Stimulated activated naive CD8-positive, alpha-beta T cell treated with anti-CD3 and anti-CD28 coated beads, Interleukin-15, amount 100 ng/mL, for 72 hours (primary cell): Measurements from ENCODE around the gene KLHL18.

Source experiments
- ATAC-seq: fragments of 150-1000 bp; cut with Tn5 transposase; 2 replicates; pipeline ENCODE4 v1.10.0; 2021; ENCODE audit warnings: mild to moderate bottlenecking, moderate library complexity
- DNase-seq, 2 donors: peaks; one replicate each; pipeline ENCODE4 v3.0.0; 2021 to 2022
- H3K27ac Mint-ChIP-seq, 2 donors: one replicate each; pipeline ENCODE4 v1.8.0; 2022; ENCODE audit warnings: mild to moderate bottlenecking in 2 of 2, mixed read lengths in 2 of 2, moderate library complexity in 2 of 2
- H3K27me3 Mint-ChIP-seq: one replicate; pipeline ENCODE4 v1.8.0; 2022; ENCODE audit warnings: mixed read lengths
- H3K4me1 Mint-ChIP-seq: one replicate; pipeline ENCODE4 v1.8.0; 2022; ENCODE audit warnings: mild to moderate bottlenecking, mixed read lengths
- H3K4me3 Mint-ChIP-seq, 2 donors: one replicate each; pipeline ENCODE4 v1.8.0; 2022; ENCODE audit warnings: mild to moderate bottlenecking in 2 of 2, mixed read lengths in 2 of 2, moderate library complexity in 1 of 2
- H3K9me3 Mint-ChIP-seq, 2 donors: one replicate each; pipeline ENCODE4 v1.8.0; 2022; ENCODE audit warnings: mixed read lengths in 2 of 2

The KLHL18 gene

DNA sequence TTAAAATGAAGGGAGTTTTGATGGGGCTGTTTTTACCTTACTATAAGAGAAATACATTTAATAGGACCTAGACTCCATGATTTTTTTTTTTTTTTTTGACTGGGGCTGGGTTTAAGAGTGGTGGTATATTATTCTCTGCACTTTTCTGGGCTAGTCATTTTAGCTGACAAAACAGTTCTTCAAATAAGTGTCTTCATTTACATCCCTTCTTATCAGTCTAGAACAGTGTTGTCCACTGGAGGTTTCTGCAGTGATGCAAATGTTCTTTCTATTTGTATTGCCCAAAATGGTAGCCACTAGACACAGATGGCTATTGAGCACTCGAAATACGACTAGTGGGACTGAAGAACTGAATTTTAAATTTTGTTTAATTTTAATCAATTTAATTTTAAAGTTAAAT lies 37.2 kb downstream of the KLHL18 start:
- ATAC-seq: no peak
- Mint-ChIP-seq H3K9me3 (no peaks in the 10 kb centered on the region), H3K27ac (no peak overlapping the region), H3K4me1 (peaks cover 9% of the 10 kb centered on the region), H3K27me3 (no peaks in the 10 kb centered on the region), H3K4me3 (no peak overlapping the region)
- no peak for DNase-seq

DNA sequence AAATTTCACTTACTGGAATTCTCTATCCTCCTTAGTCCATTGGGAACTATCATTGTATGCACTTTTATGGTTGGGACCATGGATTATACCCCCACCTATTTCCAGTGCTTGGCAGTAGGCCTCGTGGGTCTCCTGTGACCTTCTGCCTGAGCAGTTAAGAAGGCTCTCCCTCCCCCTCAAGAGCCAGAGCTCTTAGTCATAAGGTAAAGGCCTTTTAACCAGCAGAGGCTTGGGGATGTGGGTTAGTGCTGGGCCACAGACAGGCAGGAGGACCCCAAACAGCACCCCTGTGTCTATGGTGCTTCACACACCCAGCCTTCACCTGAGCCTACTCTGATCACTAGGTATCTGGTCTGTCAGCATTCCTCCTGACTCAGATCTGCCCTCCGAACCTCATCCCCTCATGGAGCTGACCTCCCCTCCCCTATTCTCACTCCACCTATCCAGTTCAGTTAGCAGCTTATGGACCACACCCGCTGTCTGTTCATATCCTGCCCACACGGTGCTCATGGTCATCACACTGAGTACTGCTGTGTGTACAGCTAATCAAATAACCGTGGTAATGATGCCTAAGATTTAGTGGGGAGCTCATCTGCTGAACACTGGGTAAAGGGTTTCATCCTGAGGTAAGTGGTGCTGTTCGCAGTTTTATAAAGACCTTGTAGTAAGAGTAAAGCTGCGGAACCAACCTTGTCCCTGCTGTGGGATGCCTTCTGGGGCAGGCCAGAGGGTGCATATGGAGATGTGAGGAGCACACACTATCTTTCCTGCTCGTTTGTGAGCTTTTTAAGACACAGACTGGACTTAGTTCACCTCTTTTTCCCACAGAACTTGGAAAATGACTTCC lies 40.9 kb downstream of the KLHL18 start:
- ATAC-seq: peak; percentile 50
- H3K4me3 Mint-ChIP-seq: no peak overlapping the region
- H3K27ac Mint-ChIP-seq: no peak overlapping the region
- DNase-seq: peak in 1 of 2 donors; percentile 2
- no peaks in the 10 kb centered on the region for H3K27me3 Mint-ChIP-seq
- no peaks in the 10 kb centered on the region for H3K9me3 Mint-ChIP-seq
- peaks cover 9% of the 10 kb centered on the region for H3K4me1 Mint-ChIP-seq

DNA sequence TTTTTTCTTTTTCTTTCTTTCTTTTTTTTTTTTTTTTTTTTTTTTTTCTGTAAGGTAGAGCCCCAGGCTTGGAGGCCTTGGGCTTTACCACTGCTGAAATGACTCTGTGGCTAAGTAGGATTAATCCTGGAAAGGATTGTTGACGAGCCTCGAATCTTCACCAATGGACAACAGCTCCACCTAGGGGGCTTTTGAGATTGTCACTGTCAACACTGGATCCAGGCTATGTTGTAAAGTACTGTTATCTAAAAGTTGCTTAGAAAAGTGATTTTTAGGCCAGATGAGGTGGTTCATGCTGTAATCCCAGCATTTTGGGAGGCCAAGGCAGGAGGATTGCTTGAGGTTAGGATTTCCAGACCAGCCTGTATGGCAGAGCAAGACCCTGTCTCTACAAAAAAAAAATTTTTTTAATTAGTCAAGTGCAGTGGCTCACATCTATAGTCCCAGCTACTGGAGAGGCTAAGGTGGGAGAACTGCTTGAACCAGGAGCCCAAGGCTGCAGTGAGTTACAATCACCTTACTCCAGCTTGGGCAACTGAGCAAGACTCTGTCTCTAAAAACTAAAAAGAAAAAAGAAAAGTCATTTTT lies 41.6 kb downstream of the KLHL18 start:
- peak overlapping the region in 1 of 2 donors; percentile 71 for H3K27ac Mint-ChIP-seq
- ATAC-seq (peak; percentile 69), DNase-seq (peak; percentile 28 to 44)
- H3K9me3 Mint-ChIP-seq: no peaks in the 10 kb centered on the region
- no peak overlapping the region for H3K4me3 Mint-ChIP-seq
- no peaks in the 10 kb centered on the region for H3K27me3 Mint-ChIP-seq
- H3K4me1 Mint-ChIP-seq: peaks cover 9% of the 10 kb centered on the region

DNA sequence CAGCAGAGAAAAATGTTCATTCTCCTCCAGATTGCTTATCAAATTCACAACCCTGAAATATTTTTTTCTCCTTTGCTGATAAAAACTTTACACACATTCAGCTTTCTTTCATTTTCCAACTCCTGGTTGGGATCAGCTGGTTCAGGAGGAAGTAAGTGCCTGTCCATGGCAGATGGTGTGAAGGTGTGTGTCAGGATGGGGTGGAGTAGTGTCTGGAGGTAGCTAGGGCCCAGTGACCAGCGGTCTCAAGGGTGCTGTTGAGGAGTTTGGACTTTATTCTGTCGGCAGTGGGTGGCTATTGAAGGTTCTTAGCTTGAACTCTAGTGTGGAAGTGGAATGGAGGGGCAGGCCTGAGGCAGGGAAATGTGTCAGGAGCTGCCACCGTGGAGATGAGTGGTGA lies 51.2 kb downstream of the KLHL18 start:
- Mint-ChIP-seq H3K27ac (no peak overlapping the region), H3K27me3 (no peaks in the 10 kb centered on the region), H3K4me1 (no peaks in the 10 kb centered on the region), H3K9me3 (no peaks in the 10 kb centered on the region), H3K4me3 (no peak overlapping the region)
- ATAC-seq (no peak), DNase-seq (no peak)

DNA sequence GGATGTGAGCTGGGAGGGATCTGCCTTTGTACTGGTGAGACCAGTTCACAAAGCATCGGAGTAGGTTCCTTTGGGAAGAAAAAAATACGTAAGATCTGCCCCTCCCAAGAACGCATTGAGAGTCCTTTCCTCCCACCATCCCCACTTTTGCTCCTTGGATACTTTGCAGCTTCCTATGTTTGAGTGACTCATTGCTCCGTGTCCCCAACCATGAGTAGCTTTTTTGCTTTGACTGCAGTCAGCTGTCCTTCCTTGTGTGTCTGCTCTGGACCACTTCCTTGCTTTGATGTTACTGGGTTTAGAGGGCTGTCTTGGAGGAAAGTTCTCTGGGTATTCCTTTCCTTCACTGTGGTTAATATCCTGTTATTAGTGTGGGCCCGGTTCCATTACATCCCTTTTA lies 54.9 kb downstream of the KLHL18 start:
- DNase-seq (no peak), ATAC-seq (no peak)
- Mint-ChIP-seq H3K4me3 (no peak overlapping the region), H3K9me3 (no peaks in the 10 kb centered on the region), H3K27ac (peak overlapping the region; percentile 3 to 73), H3K27me3 (no peaks in the 10 kb centered on the region), H3K4me1 (no peaks in the 10 kb centered on the region)

DNA sequence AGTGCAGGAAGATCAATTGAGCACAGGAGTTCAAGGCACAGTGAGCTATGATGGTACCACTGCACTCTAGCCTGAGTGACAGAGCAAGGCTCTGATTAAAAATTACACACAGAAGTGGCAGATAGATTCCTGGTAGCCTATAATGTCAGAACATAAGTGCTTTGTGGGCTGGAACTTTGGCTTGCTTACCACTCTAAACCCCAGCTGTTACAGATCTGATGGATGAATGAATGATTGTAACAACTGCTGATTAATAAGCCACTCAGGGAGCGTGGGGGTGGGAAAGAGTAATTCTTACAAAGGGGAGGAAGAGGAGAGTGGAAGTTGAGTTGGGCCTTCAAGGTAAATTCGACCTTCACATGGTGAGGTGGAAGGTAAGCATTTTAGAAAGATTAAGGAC lies 57.2 kb downstream of the KLHL18 start:
- Mint-ChIP-seq H3K27me3 (no peaks in the 10 kb centered on the region), H3K4me3 (no peak overlapping the region), H3K9me3 (no peaks in the 10 kb centered on the region), H3K4me1 (peaks cover 3% of the 10 kb centered on the region), H3K27ac (peak overlapping the region in 1 of 2 donors; percentile 11)
- ATAC-seq: no peak
- no peak for DNase-seq

DNA sequence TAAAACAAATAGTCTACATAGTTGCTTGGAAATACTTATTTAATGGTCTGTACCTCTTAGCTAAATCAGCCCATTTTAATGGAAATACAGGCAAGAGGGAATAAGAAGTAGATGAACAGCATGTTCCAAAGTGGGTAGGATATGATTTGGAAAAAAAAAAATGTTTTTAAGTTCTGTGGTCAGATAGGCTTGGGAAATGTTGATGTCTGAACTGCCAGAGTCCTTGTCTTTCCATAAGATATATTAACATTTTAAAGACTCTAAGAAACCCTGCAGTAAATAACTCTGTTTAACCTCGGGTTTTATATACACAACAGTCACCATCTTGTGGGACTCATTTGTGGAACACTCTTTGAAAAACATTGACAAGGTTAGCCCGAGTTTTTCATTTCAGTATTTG lies 58.1 kb downstream of the KLHL18 start:
- H3K27me3 Mint-ChIP-seq: no peaks in the 10 kb centered on the region
- no peak overlapping the region for H3K4me3 Mint-ChIP-seq
- H3K9me3 Mint-ChIP-seq: no peaks in the 10 kb centered on the region
- no peak overlapping the region for H3K27ac Mint-ChIP-seq
- no peak for ATAC-seq
- peaks cover 12% of the 10 kb centered on the region for H3K4me1 Mint-ChIP-seq
- no peak for DNase-seq

DNA sequence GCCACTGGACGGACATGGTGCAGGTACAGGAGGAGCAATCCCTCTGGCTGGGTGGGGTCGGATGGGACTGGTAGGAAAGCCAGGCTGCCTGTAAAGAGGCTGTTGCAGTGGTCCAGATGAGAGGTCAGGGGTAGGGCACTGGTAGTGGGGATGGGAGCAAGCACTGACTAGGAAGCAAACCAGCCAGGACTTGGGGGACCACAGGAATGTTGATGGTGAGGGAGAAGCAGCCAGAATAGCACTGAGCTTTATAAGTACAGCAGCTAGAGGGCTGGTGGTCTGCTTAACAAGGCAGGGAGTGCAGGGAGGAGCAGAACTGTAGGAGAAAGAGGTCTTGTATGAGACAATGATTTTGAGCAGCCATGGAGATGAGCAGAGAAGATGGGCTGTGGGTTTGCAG lies 59.4 kb downstream of the KLHL18 start:
- DNase-seq: no peak
- Mint-ChIP-seq H3K27ac (peak overlapping the region; percentile 2 to 28), H3K9me3 (no peaks in the 10 kb centered on the region), H3K4me1 (peaks cover 14% of the 10 kb centered on the region), H3K27me3 (no peaks in the 10 kb centered on the region), H3K4me3 (no peak overlapping the region)
- ATAC-seq: no peak

DNA sequence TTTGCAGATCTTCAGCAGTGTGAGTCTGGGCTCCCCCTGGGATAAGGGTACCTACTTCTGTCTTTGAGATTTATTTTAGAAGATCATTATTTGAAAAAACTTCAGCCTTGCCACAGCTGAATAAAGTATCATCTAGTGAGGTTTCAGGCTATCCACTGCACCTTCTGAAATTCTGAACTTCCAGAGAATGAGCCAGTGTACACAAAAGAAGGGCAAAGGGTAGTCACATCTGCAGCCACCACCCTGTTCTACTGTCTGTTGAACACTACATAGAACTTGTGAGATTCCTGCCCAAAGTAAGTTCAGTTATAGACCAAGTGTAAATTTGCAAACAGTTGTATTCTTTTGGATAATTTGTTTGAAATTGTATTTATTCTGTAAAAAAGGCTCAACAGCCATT lies 60.1 kb downstream of the KLHL18 start:
- Mint-ChIP-seq H3K4me1 (peaks cover 14% of the 10 kb centered on the region), H3K4me3 (no peak overlapping the region), H3K27me3 (no peaks in the 10 kb centered on the region), H3K9me3 (no peaks in the 10 kb centered on the region), H3K27ac (peak overlapping the region in 1 of 2 donors; percentile 12)
- DNase-seq: no peak
- ATAC-seq: no peak

DNA sequence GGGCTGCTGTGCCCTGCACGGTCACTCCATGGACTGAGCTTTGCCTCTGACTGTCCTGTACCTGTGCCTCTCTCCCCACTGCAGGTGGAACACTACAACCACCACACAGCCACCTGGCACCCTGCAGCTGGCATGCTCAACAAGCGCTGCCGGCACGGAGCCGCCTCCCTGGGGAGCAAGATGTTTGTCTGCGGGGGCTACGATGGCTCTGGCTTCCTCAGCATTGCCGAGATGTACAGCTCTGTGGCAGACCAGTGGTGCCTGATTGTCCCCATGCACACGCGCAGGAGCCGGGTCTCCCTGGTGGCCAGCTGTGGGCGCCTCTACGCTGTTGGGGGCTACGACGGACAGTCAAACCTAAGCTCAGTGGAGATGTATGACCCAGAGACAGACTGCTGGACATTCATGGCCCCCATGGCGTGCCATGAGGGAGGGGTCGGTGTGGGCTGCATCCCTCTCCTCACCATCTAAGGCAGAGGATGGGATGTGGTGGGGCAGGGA lies 60.8 kb downstream of the KLHL18 start:
- no peak for DNase-seq

DNA sequence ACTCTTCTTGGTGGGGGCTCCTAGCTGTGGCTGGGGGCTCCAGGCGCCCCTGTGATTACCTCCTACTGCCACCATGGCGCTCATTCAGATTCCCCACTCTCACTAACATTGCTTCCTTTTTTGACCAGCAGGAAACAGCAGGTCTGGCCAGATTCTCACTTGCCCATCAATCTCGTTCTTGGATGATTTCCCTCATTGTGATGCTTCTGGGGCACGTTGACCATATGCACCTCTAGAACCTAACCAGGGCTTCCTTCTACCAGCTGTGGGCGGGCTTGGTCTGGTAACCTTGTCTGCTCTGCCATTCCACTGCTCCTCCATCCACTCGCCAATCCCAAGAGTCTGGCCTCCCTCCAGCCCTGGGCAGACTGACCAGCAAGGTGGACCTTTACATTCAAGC lies 62.2 kb downstream of the KLHL18 start:
- H3K9me3 Mint-ChIP-seq: no peaks in the 10 kb centered on the region
- no peak overlapping the region for H3K4me3 Mint-ChIP-seq
- peak overlapping the region; percentile 22 to 81 for H3K27ac Mint-ChIP-seq
- H3K4me1 Mint-ChIP-seq: peaks cover 14% of the 10 kb centered on the region
- H3K27me3 Mint-ChIP-seq: no peaks in the 10 kb centered on the region
- ATAC-seq: no peak
- DNase-seq: no peak

More for the DNA sequence above, 60.8 kb downstream of the KLHL18 start:
- H3K4me1 Mint-ChIP-seq: peaks cover 14% of the 10 kb centered on the region
- no peaks in the 10 kb centered on the region for H3K9me3 Mint-ChIP-seq
- H3K27me3 Mint-ChIP-seq: no peaks in the 10 kb centered on the region
- peak overlapping the region in 1 of 2 donors; percentile 51 for H3K27ac Mint-ChIP-seq
- no peak overlapping the region for H3K4me3 Mint-ChIP-seq
- no peak for ATAC-seq

DNA sequence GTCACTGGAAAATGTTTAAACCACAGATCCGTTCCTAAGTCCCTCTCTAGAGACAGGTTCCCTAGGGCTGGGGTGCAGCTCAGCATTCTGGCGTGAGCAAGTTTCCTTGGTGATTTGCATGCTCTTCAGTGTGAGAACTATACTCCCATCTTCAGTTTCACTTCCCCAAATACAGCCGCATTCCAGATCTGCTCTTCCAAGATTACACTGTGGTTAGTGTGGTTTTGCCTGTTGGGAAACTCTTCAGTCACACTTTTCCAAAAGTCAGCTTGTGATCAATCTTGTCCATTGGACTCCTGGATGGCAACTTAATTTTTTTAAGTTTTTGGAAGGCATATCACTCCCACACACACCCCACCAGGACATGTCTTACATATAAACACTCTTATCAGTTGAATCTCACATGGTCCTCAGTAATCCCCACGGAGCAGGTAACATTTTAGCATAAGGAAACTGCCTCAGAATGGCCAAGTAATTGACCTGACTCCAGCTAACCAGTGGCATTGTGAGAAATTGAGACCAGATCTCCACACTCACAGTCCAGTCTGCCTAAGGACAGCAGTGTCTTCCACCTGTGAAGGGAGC lies 64.6 kb downstream of the KLHL18 start:
- peaks cover 14% of the 10 kb centered on the region for H3K4me1 Mint-ChIP-seq
- no peaks in the 10 kb centered on the region for H3K9me3 Mint-ChIP-seq
- H3K27ac Mint-ChIP-seq: no peak overlapping the region
- no peak for DNase-seq
- ATAC-seq: no peak
- no peak overlapping the region for H3K4me3 Mint-ChIP-seq
- no peaks in the 10 kb centered on the region for H3K27me3 Mint-ChIP-seq

DNA sequence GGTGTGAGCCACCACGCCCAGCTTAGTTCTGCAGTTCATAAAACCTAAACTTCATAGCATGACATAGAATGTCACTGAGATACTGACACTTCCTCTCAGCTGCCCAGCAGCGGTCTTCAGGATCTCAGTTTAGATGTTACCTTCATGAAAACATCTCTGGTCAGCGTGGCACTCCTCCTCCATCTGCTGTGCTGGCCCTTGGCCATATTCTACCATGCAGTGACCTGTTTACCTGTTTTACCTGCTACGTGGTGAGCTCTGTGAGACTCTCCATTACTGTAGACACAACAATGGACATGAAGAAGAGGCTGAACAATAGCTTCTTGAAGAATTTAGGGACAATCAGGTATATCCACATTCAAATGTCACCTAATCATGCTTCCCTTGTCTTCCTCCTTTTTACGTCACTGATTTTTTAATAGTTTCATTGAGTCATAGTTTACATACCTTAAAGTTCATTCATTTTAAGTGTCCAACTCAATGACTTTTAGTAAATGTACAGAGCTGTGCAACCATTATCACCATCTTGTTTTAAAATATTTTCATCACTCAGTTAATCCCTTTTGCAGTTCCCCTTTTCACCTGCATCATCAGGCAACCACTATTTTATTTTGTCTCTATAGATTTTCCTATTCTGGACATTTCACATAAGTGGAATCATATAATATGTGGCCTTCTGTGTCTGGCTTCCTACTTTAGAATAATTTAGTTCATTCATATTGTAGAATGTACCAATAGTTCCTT lies 65.8 kb downstream of the KLHL18 start:
- no peak for ATAC-seq
- Mint-ChIP-seq H3K4me1 (peaks cover 14% of the 10 kb centered on the region), H3K27ac (no peak overlapping the region), H3K27me3 (no peaks in the 10 kb centered on the region), H3K9me3 (no peaks in the 10 kb centered on the region), H3K4me3 (no peak overlapping the region)
- DNase-seq: no peak

DNA sequence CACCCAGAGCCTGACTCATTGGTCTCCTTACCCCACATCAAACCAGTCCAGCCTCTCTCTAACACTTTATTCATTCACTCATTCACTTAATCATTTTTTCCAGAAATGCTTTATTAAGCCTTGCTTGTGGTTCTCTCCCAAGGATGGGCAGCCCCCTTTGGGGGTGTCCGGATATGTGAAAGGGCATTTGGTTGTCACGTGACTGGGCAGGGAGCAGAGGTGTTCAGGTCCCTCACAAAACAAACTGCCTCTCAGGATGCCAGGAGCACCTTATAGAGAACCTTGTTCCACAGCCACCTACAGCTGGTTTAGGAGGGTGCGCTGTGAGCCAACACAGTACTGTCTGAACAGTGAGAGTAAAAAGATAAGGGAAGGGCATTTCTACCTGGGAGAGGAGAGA lies 72.3 kb downstream of the KLHL18 start:
- peaks cover 1% of the 10 kb centered on the region for H3K4me1 Mint-ChIP-seq
- H3K27ac Mint-ChIP-seq: peak overlapping the region in 1 of 2 donors; percentile 79
- H3K4me3 Mint-ChIP-seq: no peak overlapping the region
- H3K27me3 Mint-ChIP-seq: no peaks in the 10 kb centered on the region
- DNase-seq (no peak), ATAC-seq (no peak)
- H3K9me3 Mint-ChIP-seq: peaks cover 8 to 20% of the 10 kb centered on the region in 2 donors

DNA sequence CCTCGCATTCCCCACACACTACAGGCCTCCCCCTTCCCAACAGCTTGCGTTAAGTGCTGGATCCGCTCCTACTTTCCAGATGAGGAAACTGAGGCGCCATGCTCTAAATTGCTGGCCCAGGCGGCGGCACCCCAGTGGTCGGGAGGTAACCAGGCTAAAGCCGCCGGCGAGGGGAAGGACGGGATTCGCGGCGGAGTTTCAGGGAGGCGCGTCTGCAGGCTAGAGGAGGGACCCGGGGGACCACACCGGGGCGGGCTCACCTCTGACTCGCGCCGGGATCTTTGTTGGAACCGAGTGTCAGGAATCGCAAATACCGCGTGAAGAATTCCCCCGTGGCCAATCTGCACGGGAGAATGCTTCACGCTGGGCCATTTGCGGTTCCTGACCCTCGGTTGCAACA lies 73.5 kb downstream of the KLHL18 start:
- ATAC-seq: no peak
- no peak overlapping the region for H3K4me3 Mint-ChIP-seq
- DNase-seq: no peak
- H3K4me1 Mint-ChIP-seq: peaks cover 6% of the 10 kb centered on the region
- H3K9me3 Mint-ChIP-seq: peaks cover 14 to 27% of the 10 kb centered on the region in 2 donors
- no peak overlapping the region for H3K27ac Mint-ChIP-seq
- no peaks in the 10 kb centered on the region for H3K27me3 Mint-ChIP-seq
